Measurements from ENCODE around the gene CTXND1. TPM values are rescaled to one million over a fixed set of nuclear protein-coding genes. Genes with fewer than 3 reads are reported as not detected.
A peak's percentile ranks its signal among the peaks of the same experiment; 100 is the strongest.

The CTXND1 gene
- total RNA-seq, 4 donors from 2014 or later = 0.03 to 0.07 TPM; not detected in 2

GRCh38 chr15:80177156-80177555 is 74.9 kb downstream of the CTXND1 start:
- Histone ChIP-seq H3K9me3 (no peaks in the 10 kb centered on the region), H3K36me3 (peaks cover 0 to 18% of the 10 kb centered on the region in 2 donors), H3K4me3 (no peak overlapping the region), H3K4me1 (peaks cover 24 to 27% of the 10 kb centered on the region in 2 donors), H3K27ac (peak overlapping the region in 2 of 4 donors; percentile 94 to 95), H3K27me3 (no peaks in the 10 kb centered on the region)
- TF ChIP-seq, protein P1, sequence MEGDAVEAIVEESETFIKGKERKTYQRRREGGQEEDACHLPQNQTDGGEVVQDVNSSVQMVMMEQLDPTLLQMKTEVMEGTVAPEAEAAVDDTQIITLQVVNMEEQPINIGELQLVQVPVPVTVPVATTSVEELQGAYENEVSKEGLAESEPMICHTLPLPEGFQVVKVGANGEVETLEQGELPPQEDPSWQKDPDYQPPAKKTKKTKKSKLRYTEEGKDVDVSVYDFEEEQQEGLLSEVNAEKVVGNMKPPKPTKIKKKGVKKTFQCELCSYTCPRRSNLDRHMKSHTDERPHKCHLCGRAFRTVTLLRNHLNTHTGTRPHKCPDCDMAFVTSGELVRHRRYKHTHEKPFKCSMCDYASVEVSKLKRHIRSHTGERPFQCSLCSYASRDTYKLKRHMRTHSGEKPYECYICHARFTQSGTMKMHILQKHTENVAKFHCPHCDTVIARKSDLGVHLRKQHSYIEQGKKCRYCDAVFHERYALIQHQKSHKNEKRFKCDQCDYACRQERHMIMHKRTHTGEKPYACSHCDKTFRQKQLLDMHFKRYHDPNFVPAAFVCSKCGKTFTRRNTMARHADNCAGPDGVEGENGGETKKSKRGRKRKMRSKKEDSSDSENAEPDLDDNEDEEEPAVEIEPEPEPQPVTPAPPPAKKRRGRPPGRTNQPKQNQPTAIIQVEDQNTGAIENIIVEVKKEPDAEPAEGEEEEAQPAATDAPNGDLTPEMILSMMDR (IDR thresholded peaks at IDR 0.05 in 4 of 5, conservative IDR thresholded peaks at IDR 0.05 in 1 of 5) = no peak
- no peak for TF ChIP-seq POLR2A (IDR thresholded peaks at IDR 0.05)
- intact Hi-C loops (cut with DNase I; ENCODE audit: low total_unique reads) (loop anchor here (5.0 kb wide), 1 partner anchor 35 kb away; no protein-coding TSS in a partner anchor), in situ Hi-C loops (cut with MboI; ENCODE audit: low sequenced_read_pairs in 4 of 4) (loop anchor here in 1 of 4 donors (10.0 kb wide), 1 partner anchor 282 kb away; the partner anchor contains the start of gene MTHFS)
- ATAC-seq = no peak
- DNase-seq = no peak

DNA sequence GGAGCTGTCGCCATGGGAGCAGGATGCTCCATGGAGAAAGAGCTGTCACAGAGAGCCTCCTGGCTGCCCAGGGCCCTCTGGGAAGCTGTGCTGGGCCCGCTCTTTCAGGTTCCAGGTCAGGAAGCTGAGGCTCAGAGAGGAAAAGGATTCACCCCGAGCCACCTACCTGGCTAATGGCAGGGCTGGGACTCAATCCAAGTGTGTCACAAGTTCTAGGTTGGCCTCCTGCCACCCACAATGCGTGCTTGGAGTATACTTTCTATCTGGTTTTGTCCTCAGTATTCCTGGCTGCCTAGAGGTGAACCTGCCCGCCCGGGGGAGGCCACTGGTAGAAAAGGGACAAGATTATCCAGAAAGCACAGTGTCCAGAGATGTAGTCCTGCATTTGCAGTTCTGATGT is 75.6 kb downstream of the CTXND1 start:
- ATAC-seq = no peak
- Histone ChIP-seq H3K27me3 (no peaks in the 10 kb centered on the region), H3K9me3 (no peaks in the 10 kb centered on the region), H3K27ac (peak overlapping the region; percentile 2 to 95 (median 92)), H3K36me3 (peaks cover 0 to 13% of the 10 kb centered on the region in 2 donors), H3K4me1 (peaks cover 23 to 25% of the 10 kb centered on the region in 2 donors), H3K4me3 (no peak overlapping the region)
- DNase-seq = peak in 1 of 2 donors; percentile 63
- no peak for TF ChIP-seq POLR2A (IDR thresholded peaks at IDR 0.05)
- TF ChIP-seq, protein P1 (IDR thresholded peaks at IDR 0.05 in 4 of 5, conservative IDR thresholded peaks at IDR 0.05 in 1 of 5) = no peak
- in situ Hi-C loops (cut with MboI; ENCODE audit: low sequenced_read_pairs in 4 of 4) = loop anchor here in 1 of 4 donors (10.0 kb wide), 1 partner anchor 282 kb away; the partner anchor contains the start of gene MTHFS
- intact Hi-C loops (cut with DNase I; ENCODE audit: low total_unique reads) = loop anchor here (5.0 kb wide), 1 partner anchor 36 kb away; no protein-coding TSS in a partner anchor

DNA sequence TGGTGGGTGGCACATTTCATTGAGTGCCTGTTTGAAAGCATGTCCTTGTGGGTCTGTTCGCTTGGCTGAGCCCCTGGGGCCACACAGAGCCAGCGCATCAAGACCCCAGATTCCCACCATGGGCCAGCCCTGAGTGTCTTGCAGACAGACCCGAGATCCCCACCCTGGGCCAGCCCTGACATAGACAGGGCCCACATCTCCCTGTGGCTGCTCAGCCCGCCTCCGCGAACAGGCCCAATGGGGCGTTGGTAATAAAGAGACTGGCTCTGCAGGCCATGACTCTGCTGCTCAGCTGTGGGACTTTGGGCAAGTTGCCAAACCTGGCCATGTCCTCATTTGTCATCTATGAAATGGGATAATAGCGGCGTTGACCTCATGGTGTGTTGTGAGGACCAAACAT is 76.6 kb downstream of the CTXND1 start:
- ATAC-seq = no peak
- DNase-seq = peak in 1 of 2 donors; percentile 25
- intact Hi-C loops (cut with DNase I; ENCODE audit: low total_unique reads) = loop anchor here (2.0 to 5.0 kb wide), 2 partner anchors 23 to 37 kb away; partner anchors contain the start of gene FAH
- Histone ChIP-seq H3K27ac (peak overlapping the region; percentile 79 to 95 (median 92)), H3K9me3 (no peaks in the 10 kb centered on the region), H3K36me3 (peaks cover 0 to 11% of the 10 kb centered on the region in 2 donors), H3K4me3 (no peak overlapping the region), H3K27me3 (no peaks in the 10 kb centered on the region), H3K4me1 (peaks cover 23 to 25% of the 10 kb centered on the region in 2 donors)
- in situ Hi-C loops (cut with MboI; ENCODE audit: low sequenced_read_pairs in 4 of 4) = loop anchor here in 1 of 4 donors (10.0 kb wide), 1 partner anchor 281 kb away; the partner anchor contains the start of gene MTHFS
- TF ChIP-seq POLR2A (IDR thresholded peaks at IDR 0.05) = no peak
- TF ChIP-seq, protein P1 (IDR thresholded peaks at IDR 0.05 in 4 of 5, conservative IDR thresholded peaks at IDR 0.05 in 1 of 5) = no peak

GRCh38 chr15:80174017-80174746 is 77.8 kb downstream of the CTXND1 start:
- peak; percentile 90 for ATAC-seq
- in situ Hi-C loops (cut with MboI; ENCODE audit: low sequenced_read_pairs in 4 of 4) = loop anchor here in 3 of 4 donors (10.0 to 25.0 kb wide), 3 partner anchors 112 to 279 kb away; partner anchors contain the start of genes MTHFS (in 1 of the 3) and ZFAND6 (in 1 of the 3)

More at GRCh38 chr15:80174017-80174746, 77.8 kb downstream of the CTXND1 start:
- Histone ChIP-seq H3K36me3 (no peaks in the 10 kb centered on the region), H3K27me3 (no peaks in the 10 kb centered on the region), H3K4me3 (no peak overlapping the region), H3K9me3 (no peaks in the 10 kb centered on the region), H3K4me1 (peaks cover 23 to 25% of the 10 kb centered on the region in 2 donors), H3K27ac (peak overlapping the region; percentile 79 to 95 (median 92))
- intact Hi-C loops (cut with DNase I; ENCODE audit: low total_unique reads) = loop anchor here (1.0 to 2.0 kb wide), 2 partner anchors 21 to 115 kb away; partner anchors contain the start of genes FAH and ZFAND6
- TF ChIP-seq POLR2A (IDR thresholded peaks at IDR 0.05) = no peak
- TF ChIP-seq, protein P1 (IDR thresholded peaks at IDR 0.05 in 4 of 5, conservative IDR thresholded peaks at IDR 0.05 in 1 of 5) = no peak
- DNase-seq = peak; percentile 85 to 92

Measured in gastrocnemius medialis (tissue), 4 donors.